ENCODE results near the gene SPIRE2.
"Not testable (repeated sequence)": the region's sequence is repeated elsewhere in the genome, so short reads cannot be mapped to it uniquely, and the experiment has no call there.

SPIRE2 gene

GRCh38 chr16:89822188-89823086, 5.8 kb upstream of the SPIRE2 start:
- H3K36me3 ChIP-seq (replicated peaks; ENCODE audit: low read depth, low read length): no peaks in the 10 kb centered on the region
- no peaks in the 10 kb centered on the region for H3K27me3 ChIP-seq (ENCODE audit: low read depth, low read length)
- no peaks in the 10 kb centered on the region for H4K20me1 ChIP-seq (ENCODE audit: insufficient read depth, low read length)
- no peak overlapping the region for H3K4me2 ChIP-seq (ENCODE audit: low read length)
- H3K9ac ChIP-seq (ENCODE audit: low read length): no peak overlapping the region
- H3K4me3 ChIP-seq (ENCODE audit: low read length): no peak overlapping the region
- H3K9me3 ChIP-seq (ENCODE audit: insufficient read depth, low read length): no peaks in the 10 kb centered on the region
- H2AFZ ChIP-seq (ENCODE audit: low read depth, low read length): no peak overlapping the region
- H3K79me2 ChIP-seq (ENCODE audit: low read length): no peaks in the 10 kb centered on the region
- TF ChIP-seq EZH2phosphoT487 (IDR thresholded peaks at IDR 0.05; ENCODE audit: low read depth) (no peak), CTCF (IDR thresholded peaks at IDR 0.05; ENCODE audit: low read depth, low read length) (no peak)
- H3K4me1 ChIP-seq (ENCODE audit: low read length): peaks cover 2% of the 10 kb centered on the region
- H3K27ac ChIP-seq (ENCODE audit: low read length): no peak overlapping the region

- Histone ChIP-seq H3K4me1 (ENCODE audit: low read length) (no peaks in the 10 kb centered on the region), H2AFZ (ENCODE audit: low read depth, low read length) (no peak overlapping the region), H3K9ac (ENCODE audit: low read length) (no peak overlapping the region), H3K9me3 (ENCODE audit: insufficient read depth, low read length) (no peaks in the 10 kb centered on the region), H4K20me1 (ENCODE audit: insufficient read depth, low read length) (no peaks in the 10 kb centered on the region), H3K4me2 (ENCODE audit: low read length) (no peak overlapping the region), H3K27me3 (ENCODE audit: low read depth, low read length) (no peaks in the 10 kb centered on the region), H3K79me2 (ENCODE audit: low read length) (no peaks in the 10 kb centered on the region), H3K27ac (ENCODE audit: low read length) (no peak overlapping the region), H3K4me3 (ENCODE audit: low read length) (no peak overlapping the region), H3K36me3 (replicated peaks; ENCODE audit: low read depth, low read length) (no peaks in the 10 kb centered on the region)
- no peak for TF ChIP-seq CTCF (IDR thresholded peaks at IDR 0.05; ENCODE audit: low read depth, low read length)
- TF ChIP-seq EZH2phosphoT487 (IDR thresholded peaks at IDR 0.05; ENCODE audit: low read depth): no peak
These were observed 5.0 kb upstream of the SPIRE2 start for GRCh38 chr16:89823087-89823823.

GRCh38 chr16:89823824-89824148, 4.5 kb upstream of the SPIRE2 start:
- not testable (repeated sequence) for H3K9ac ChIP-seq (ENCODE audit: low read length); H2AFZ ChIP-seq (ENCODE audit: low read depth, low read length); H3K36me3 ChIP-seq (replicated peaks; ENCODE audit: low read depth, low read length); H3K4me1 ChIP-seq (ENCODE audit: low read length); H3K4me2 ChIP-seq (ENCODE audit: low read length); H3K27me3 ChIP-seq (ENCODE audit: low read depth, low read length); H4K20me1 ChIP-seq (ENCODE audit: insufficient read depth, low read length); H3K27ac ChIP-seq (ENCODE audit: low read length); H3K79me2 ChIP-seq (ENCODE audit: low read length); H3K9me3 ChIP-seq (ENCODE audit: insufficient read depth, low read length); H3K4me3 ChIP-seq (ENCODE audit: low read length)

GRCh38 chr16:89826531-89827382, 1.5 kb upstream of the SPIRE2 start:
- Histone ChIP-seq H3K79me2 (ENCODE audit: low read length) (no peaks in the 10 kb centered on the region), H4K20me1 (ENCODE audit: insufficient read depth, low read length) (no peaks in the 10 kb centered on the region), H3K36me3 (replicated peaks; ENCODE audit: low read depth, low read length) (no peaks in the 10 kb centered on the region), H3K9me3 (ENCODE audit: insufficient read depth, low read length) (no peaks in the 10 kb centered on the region), H3K4me3 (ENCODE audit: low read length) (no peak overlapping the region), H3K27me3 (ENCODE audit: low read depth, low read length) (no peaks in the 10 kb centered on the region), H3K9ac (ENCODE audit: low read length) (no peak overlapping the region), H2AFZ (ENCODE audit: low read depth, low read length) (no peak overlapping the region), H3K27ac (ENCODE audit: low read length) (no peak overlapping the region), H3K4me2 (ENCODE audit: low read length) (no peak overlapping the region), H3K4me1 (ENCODE audit: low read length) (no peaks in the 10 kb centered on the region)
- no peak for TF ChIP-seq EZH2phosphoT487 (IDR thresholded peaks at IDR 0.05; ENCODE audit: low read depth)
- TF ChIP-seq CTCF (IDR thresholded peaks at IDR 0.05; ENCODE audit: low read depth, low read length): no peak

All from OCI-LY3 (cell line).